Measurements from ENCODE around the gene ESPN.

DNA sequence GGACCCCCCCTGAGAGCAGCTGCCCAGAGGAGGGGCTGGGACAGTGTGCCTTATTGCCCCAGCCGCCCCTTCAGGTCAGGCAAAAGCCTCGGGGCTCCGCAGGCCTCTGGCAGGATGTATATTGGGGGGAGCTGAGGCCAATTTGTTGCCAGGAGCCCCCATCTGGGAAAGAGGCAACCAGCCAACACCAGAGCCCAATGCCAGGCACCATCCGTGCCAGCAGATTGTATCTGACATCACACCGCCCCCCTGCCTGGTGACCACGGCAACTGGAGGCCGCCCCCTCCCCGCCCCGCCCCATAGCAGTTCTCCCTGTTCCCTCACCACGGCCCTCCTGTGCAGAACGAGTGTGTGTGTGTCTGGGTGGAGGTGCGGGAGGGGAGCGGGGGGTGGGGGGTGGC, 70.5 kb downstream of the ESPN start:
- TF ChIP-seq, protein P1, sequence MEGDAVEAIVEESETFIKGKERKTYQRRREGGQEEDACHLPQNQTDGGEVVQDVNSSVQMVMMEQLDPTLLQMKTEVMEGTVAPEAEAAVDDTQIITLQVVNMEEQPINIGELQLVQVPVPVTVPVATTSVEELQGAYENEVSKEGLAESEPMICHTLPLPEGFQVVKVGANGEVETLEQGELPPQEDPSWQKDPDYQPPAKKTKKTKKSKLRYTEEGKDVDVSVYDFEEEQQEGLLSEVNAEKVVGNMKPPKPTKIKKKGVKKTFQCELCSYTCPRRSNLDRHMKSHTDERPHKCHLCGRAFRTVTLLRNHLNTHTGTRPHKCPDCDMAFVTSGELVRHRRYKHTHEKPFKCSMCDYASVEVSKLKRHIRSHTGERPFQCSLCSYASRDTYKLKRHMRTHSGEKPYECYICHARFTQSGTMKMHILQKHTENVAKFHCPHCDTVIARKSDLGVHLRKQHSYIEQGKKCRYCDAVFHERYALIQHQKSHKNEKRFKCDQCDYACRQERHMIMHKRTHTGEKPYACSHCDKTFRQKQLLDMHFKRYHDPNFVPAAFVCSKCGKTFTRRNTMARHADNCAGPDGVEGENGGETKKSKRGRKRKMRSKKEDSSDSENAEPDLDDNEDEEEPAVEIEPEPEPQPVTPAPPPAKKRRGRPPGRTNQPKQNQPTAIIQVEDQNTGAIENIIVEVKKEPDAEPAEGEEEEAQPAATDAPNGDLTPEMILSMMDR (IDR thresholded peaks at IDR 0.05): no peak
- TF ChIP-seq EP300 (IDR thresholded peaks at IDR 0.05): peak in 1 of 2 donors; percentile 11
